Measurements from ENCODE around the gene AQP1. TPM values are rescaled to one million over a fixed set of nuclear protein-coding genes. Genes with fewer than 3 reads are reported as not detected.

Gene AQP1
- total and polyA plus RNA-seq, 2 of the 13 experiments (the other 11 are each of a cell fraction or from before 2014, with no cell fraction given) = not detected

Other genes with a start within 250 kb of the AQP1 start
- not detected in 2 replicates for gene CRHR2, start 229.4 kb upstream of the AQP1 start, total RNA-seq (2016; rRNA removed; fragmentation: Illumina TruSeq; extraction: Trizol)
- not detected in 2 replicates for gene CRHR2, start 229.4 kb upstream of the AQP1 start, polyA plus RNA-seq (2011; rRNA removed)
- not detected in 2 replicates for gene INMT, start 159.7 kb upstream of the AQP1 start, total RNA-seq (2016; rRNA removed; fragmentation: Illumina TruSeq; extraction: Trizol)
- gene INMT, start 159.7 kb upstream of the AQP1 start, polyA plus RNA-seq (2011; rRNA removed) = not detected in 2 replicates
- gene MINDY4, start 140.4 kb upstream of the AQP1 start, total RNA-seq (2016; rRNA removed; fragmentation: Illumina TruSeq; extraction: Trizol) = not detected in 2 replicates
- gene MINDY4, start 140.4 kb upstream of the AQP1 start, polyA plus RNA-seq (2011; rRNA removed) = not detected in 2 replicates
- gene GHRHR, start 52.1 kb downstream of the AQP1 start, total RNA-seq (2016; rRNA removed; fragmentation: Illumina TruSeq; extraction: Trizol) = not detected in 2 replicates
- not detected in 2 replicates for gene GHRHR, start 52.1 kb downstream of the AQP1 start, polyA plus RNA-seq (2011; rRNA removed)
- gene ADCYAP1R1, start 140.5 kb downstream of the AQP1 start, total RNA-seq (2016; rRNA removed; fragmentation: Illumina TruSeq; extraction: Trizol) = not detected in 2 replicates
- not detected in 2 replicates for gene ADCYAP1R1, start 140.5 kb downstream of the AQP1 start, polyA plus RNA-seq (2011; rRNA removed)